ENCODE measurements around the gene BAZ1A. TPM values are rescaled to one million over a fixed set of nuclear protein-coding genes. Genes with fewer than 3 reads are reported as not detected.

Gene BAZ1A
- total RNA-seq, 1 experiment from 2014 or later: 17.8 TPM

- no peak overlapping the region for H3K23ac ChIP-seq (ENCODE audit: insufficient read length, low read depth, low read length)
- no peak overlapping the region for H2BK15ac ChIP-seq (ENCODE audit: low read depth, low read length)
- H2BK5ac ChIP-seq (ENCODE audit: insufficient read length, low read length): no peak overlapping the region
- H3K9ac ChIP-seq (ENCODE audit: extremely low read depth, insufficient read length, low read length): no peak overlapping the region
- no peak overlapping the region for H3K18ac ChIP-seq (ENCODE audit: insufficient read length, low read depth, low read length)
- no peak overlapping the region for H2BK20ac ChIP-seq (ENCODE audit: low read depth, low read length, poor library complexity, severe bottlenecking)
- H3K79me2 ChIP-seq (ENCODE audit: insufficient read depth, low read length): no peaks in the 10 kb centered on the region
- no peak overlapping the region for H3K4me3 Mint-ChIP-seq
- H3K4ac ChIP-seq (ENCODE audit: low read depth, low read length): no peak overlapping the region
- H3K9me3 Mint-ChIP-seq: no peaks in the 10 kb centered on the region
- H2BK120ac ChIP-seq (ENCODE audit: low read depth, low read length, poor library complexity, severe bottlenecking): no peak overlapping the region
- H3K27ac Mint-ChIP-seq: no peak overlapping the region; a peak in 1 of 7 replicates
- no CpG with 5 or more reads among the region's 1 CpG for WGBS (ENCODE audit: extremely low coverage, insufficient read length, low lambda C conversion rate)
- no peaks in the 10 kb centered on the region for H3K27me3 Mint-ChIP-seq (ENCODE audit: low read depth)
- no peak overlapping the region for H4K91ac ChIP-seq (ENCODE audit: insufficient read length, low read depth, low read length)
- no peak overlapping the region for H2AFZ ChIP-seq (ENCODE audit: low read length)
- no peaks in the 10 kb centered on the region for H3K23me2 ChIP-seq (ENCODE audit: insufficient read length, low read depth, low read length, poor library complexity, severe bottlenecking)
- no peak overlapping the region for H4K8ac ChIP-seq (replicated peaks; ENCODE audit: insufficient read length, low read depth, low read length)
- peaks cover 11 to 43% (median 12%) of the 10 kb centered on the region in 3 experiments for H3K36me3 Mint-ChIP-seq (ENCODE audit: insufficient read depth in 1 of 3, low read depth in 3 of 3)
- H3K27ac ChIP-seq (ENCODE audit: insufficient read length, low read depth, low read length): no peak overlapping the region
- no peak for TF ChIP-seq CTCF (conservative IDR thresholded peaks at IDR 0.05)
- H3K4me1 ChIP-seq (ENCODE audit: insufficient read depth, low read length): no peaks in the 10 kb centered on the region
- H4K20me1 ChIP-seq (ENCODE audit: control insufficient read depth, insufficient read depth, insufficient read length): no peaks in the 10 kb centered on the region
- no peak overlapping the region for H2AK5ac ChIP-seq (ENCODE audit: insufficient read length, low read length)
- H3K27me3 ChIP-seq (ENCODE audit: insufficient read depth, low read length): no peaks in the 10 kb centered on the region
- no peak for DNase-seq
- no peak overlapping the region for H3K56ac ChIP-seq (ENCODE audit: insufficient read length, low read depth, low read length)
- H3K4me2 ChIP-seq (ENCODE audit: insufficient read depth, insufficient read length, low read length): no peak overlapping the region
- H3K79me1 ChIP-seq (ENCODE audit: insufficient read depth, low read depth, low read length, poor library complexity, severe bottlenecking): no peaks in the 10 kb centered on the region
- H4K5ac ChIP-seq (ENCODE audit: insufficient read length, low read depth, low read length): no peak overlapping the region
- H3T11ph ChIP-seq (ENCODE audit: low read length): no peak overlapping the region
- H2BK12ac ChIP-seq (ENCODE audit: insufficient read length, low read depth, low read length): no peak overlapping the region
- H3K4me1 Mint-ChIP-seq: no peaks in the 10 kb centered on the region
- no peaks in the 10 kb centered on the region for H3K9me3 ChIP-seq (ENCODE audit: control insufficient read depth, low read depth, low read length)
- H3K14ac ChIP-seq (ENCODE audit: insufficient read depth, low read length): no peak overlapping the region
These were observed 93.9 kb downstream of the BAZ1A start for GRCh38 chr14:34781242-34781641.
